Esophagus squamous epithelium (tissue), 4 donors: ENCODE data around the gene ZNF556.

ENCODE experiments used
- POLR2A ChIP-seq, 4 donors: fragments of 450-650 bp; IDR thresholded peaks; one replicate each; pipeline ENCODE4 v1.6.1; 2017; ENCODE audit warnings: antibody characterized with exemption in 4 of 4, mild to moderate bottlenecking in 4 of 4, moderate library complexity in 3 of 4
- TF ChIP-seq, protein P1 (sequence below), 6 experiments: fragments of 450-650 bp in 4 of 6; fragments of 200-600 bp in 2 of 6; sonication (generic) in 2 of 6; IDR thresholded peaks; one replicate each; pipeline ENCODE4 v1.5.1; 2016 to 2019; ENCODE audit warnings: antibody characterized with exemption in 6 of 6, mild to moderate bottlenecking in 4 of 6, moderate library complexity in 4 of 6

DNA sequence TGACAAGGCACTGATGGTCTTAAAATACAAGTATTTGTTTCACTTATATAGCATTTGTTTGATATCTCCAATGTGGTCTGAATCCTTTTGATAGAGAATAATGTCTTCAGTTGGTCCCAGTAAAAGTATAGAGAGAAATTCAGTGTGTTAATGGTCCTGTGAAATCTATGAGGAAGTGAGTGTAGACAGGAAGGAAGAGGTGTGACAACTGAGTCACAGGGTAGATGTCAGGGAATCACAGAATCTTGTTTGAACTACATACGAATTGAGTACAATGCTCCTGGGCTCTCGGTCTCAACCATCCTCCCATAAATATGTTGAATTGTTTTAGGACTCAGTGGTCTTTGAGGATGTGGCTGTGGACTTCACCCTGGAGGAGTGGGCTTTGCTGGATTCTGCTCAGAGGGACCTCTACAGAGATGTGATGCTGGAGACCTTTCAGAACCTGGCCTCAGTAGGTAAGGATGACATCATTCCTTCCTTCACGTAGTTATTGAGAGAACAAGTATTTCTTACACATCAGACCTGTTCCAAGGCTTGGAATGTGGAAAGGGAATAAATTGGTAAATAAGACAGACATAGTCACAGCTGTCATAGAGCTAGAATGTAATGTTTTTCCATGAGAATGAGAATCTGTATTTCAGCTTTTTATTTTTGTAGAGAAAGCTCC, 16.7 kb upstream of the ZNF556 start:
- TF ChIP-seq, protein P1, sequence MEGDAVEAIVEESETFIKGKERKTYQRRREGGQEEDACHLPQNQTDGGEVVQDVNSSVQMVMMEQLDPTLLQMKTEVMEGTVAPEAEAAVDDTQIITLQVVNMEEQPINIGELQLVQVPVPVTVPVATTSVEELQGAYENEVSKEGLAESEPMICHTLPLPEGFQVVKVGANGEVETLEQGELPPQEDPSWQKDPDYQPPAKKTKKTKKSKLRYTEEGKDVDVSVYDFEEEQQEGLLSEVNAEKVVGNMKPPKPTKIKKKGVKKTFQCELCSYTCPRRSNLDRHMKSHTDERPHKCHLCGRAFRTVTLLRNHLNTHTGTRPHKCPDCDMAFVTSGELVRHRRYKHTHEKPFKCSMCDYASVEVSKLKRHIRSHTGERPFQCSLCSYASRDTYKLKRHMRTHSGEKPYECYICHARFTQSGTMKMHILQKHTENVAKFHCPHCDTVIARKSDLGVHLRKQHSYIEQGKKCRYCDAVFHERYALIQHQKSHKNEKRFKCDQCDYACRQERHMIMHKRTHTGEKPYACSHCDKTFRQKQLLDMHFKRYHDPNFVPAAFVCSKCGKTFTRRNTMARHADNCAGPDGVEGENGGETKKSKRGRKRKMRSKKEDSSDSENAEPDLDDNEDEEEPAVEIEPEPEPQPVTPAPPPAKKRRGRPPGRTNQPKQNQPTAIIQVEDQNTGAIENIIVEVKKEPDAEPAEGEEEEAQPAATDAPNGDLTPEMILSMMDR (IDR thresholded peaks at IDR 0.05) = no peak
- no peak for TF ChIP-seq POLR2A (IDR thresholded peaks at IDR 0.05)
